Ovary (tissue), 9 donors: ENCODE results near the gene L1CAM. TPM values are rescaled to one million over a fixed set of nuclear protein-coding genes. Genes with fewer than 3 reads are reported as not detected.

Experiments used
- DNase-seq, 5 donors: peaks; one replicate each; pipeline ENCODE4 v3.0.0-alpha.2; 2019 to 2020
- H3K27ac ChIP-seq, 2 donors: fragments of 200-600 bp; one replicate each; pipeline versions ENCODE4 v1.5.1 to v1.8.0; 2019 to 2022
- H3K27me3 ChIP-seq: fragments of 200-600 bp; one replicate; pipeline ENCODE4 v1.8.0; 2022
- H3K36me3 ChIP-seq: fragments of 200-600 bp; sonication (generic); one replicate; pipeline ENCODE4 v1.5.1; 2019
- H3K4me1 ChIP-seq: one replicate; pipeline ENCODE4 v1.8.1; 2013; ENCODE audit warnings: mild to moderate bottlenecking, moderate library complexity; ENCODE audit not compliant: insufficient read depth
- H3K4me3 ChIP-seq: fragments of 200-600 bp; sonication (generic); one replicate; pipeline ENCODE4 v1.5.1; 2017
- H3K9me3 ChIP-seq, 2 donors: fragments of 200-600 bp in 1 of 2; sonication (generic) in 1 of 2; one replicate each; pipeline versions ENCODE4 v1.5.1 to v1.8.1; 2013 to 2019; ENCODE audit warnings: mild to moderate bottlenecking in 1 of 2, moderate library complexity in 1 of 2
- CTCF ChIP-seq, 3 donors: fragments of 450-650 bp in 2 of 3; fragments of 200-600 bp in 1 of 3; IDR thresholded peaks; one replicate each; pipeline versions ENCODE4 v1.5.1 to v1.8.0; 2016 to 2022; ENCODE audit warnings: antibody characterized with exemption in 3 of 3, mild to moderate bottlenecking in 1 of 3
- EP300 ChIP-seq: sonication (generic); formaldehyde crosslinking; IDR thresholded peaks from one replicate; pipeline ENCODE4 v1.6.1; 2017; ENCODE audit warnings: antibody characterized with exemption
- POLR2A ChIP-seq: fragments of 450-650 bp; IDR thresholded peaks from one replicate; pipeline ENCODE4 v1.6.1; 2017; ENCODE audit warnings: antibody characterized with exemption, mild to moderate bottlenecking, moderate library complexity
- WGBS, 3 donors: extraction: QIAGEN DNeasy Blood & Tissue Kit in 1 of 3; methylation state at CpG; one replicate each; pipeline versions ENCODE4 v1.1.5 to v1.1.7; 2013 to 2017; 5-methylcytosine and 5-hydroxymethylcytosine counted together
- intact Hi-C, 4 donors: fragments of 100-400 bp; cut with DNase I; formaldehyde crosslinking; loops; one replicate each; pipeline versions ENCODE4 v1.11.0 to v1.15.1; 2022 to 2023
- polyA plus RNA-seq, 2 donors: library from polyadenylated mRNA; stranded (reverse); fragments of 200-250 nt in 1 of 2; fragments of 350-450 nt in 1 of 2; fragmentation: Illumina TruSeq in 1 of 2; extraction: RNeasy Lipid Tissue Mini Kit (QIAGEN cat#74804) in 1 of 2; gene quantifications; one replicate each; pipeline ENCODE4 v1.2.3, GENCODE V29; 2013 to 2014
- total RNA-seq, 7 donors: library from RNA; depleted of rRNA in 2 of 7; stranded (reverse); fragments of >200 nt in 2 of 7; fragmentation: NEBNext Ultra II Directional in 3 of 7; extraction: Animal tissue kit (Norgen Biotek cat#: 25700) in 3 of 7; gene quantifications; one replicate each; pipeline versions ENCODE4 v1.1.0 to v1.2.4, GENCODE V29; 2016 to 2023
- donor health status: DM: no; HTN: no; CAD: no; lungs with moderate emphysema.
- donor health status: DM: no; HTN: no; CAD: no.
- donor health status: Bipolar disorder and iron deficiency.
- donor health status: DM: yes; HTN: yes; CAD: no.
- donor health status: DM: no; HTN: no; CAD: no.
- donor health status: DM: yes; HTN: yes; CAD: no.

The L1CAM gene
- total and polyA plus RNA-seq, 9 donors: 0.36 to 3.0 (median 0.99) TPM; not detected in 1

DNA sequence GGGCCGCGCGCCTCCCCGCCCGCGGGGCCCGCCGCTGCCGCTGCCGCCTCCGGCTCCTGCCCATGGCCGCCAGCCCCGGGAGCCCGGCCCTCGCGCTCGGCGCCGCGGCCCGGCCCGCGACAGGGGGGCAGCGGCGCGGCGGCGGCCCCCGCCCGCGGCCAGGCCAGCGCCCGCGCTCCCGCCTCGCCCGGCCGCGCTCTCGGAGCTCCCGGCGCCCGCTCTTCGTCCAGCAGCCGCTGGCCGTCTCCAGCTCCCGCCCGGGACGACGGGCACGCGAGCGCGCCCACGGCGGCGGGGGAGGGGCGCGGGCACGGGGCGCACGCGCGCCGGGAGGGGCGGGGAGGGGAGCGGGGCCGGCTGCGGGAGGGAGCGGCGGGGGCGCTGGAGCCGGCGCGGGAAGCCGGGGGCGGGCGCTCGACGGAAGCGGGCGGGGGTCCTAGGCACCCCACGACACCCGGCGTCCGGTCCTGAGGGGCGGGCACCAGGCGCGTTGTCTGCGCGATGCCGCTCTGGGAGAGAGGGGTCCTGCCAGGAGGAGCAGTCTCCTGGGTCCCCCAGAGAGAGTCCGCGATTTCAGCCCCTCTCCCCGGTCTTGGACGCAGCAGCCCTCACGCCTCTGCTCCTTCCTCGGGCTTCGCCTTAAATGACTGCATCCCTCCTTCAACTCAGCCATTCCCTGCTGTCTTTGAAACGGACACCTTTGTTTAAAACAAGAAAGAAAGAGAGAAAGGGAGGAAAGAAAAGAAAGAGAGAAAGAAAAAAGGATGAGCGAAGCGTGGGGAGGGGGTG is 55.1 kb downstream of the L1CAM start:
- intact Hi-C loops: no loop called here
- TF ChIP-seq EP300: no peak
- Histone ChIP-seq H3K36me3 (no peaks in the 10 kb centered on the region), H3K27ac (no peak overlapping the region), H3K4me3 (peak overlapping the region; percentile 10), H3K4me1 (no peaks in the 10 kb centered on the region), H3K27me3 (no peaks in the 10 kb centered on the region), H3K9me3 (no peaks in the 10 kb centered on the region)
- no peak for DNase-seq
- 12 to 22% (median 18%) methylated on average over 20 to 102 of the region's 102 CpGs for WGBS, 3 donors

GRCh38 chrX:153829799-153830639 is 56.0 kb downstream of the L1CAM start, which contains the start of gene PDZD4:
Gene PDZD4 (minus strand): TSS chrX:153830544. CDS start chrX:153830298, 246 bp downstream.
- no peaks in the 10 kb centered on the region for H3K36me3 ChIP-seq
- intact Hi-C loops: no loop called here
- 17 to 29% (median 21%) methylated on average over 66 to 94 of the region's 97 CpGs for WGBS, 3 donors
- TF ChIP-seq CTCF (IDR thresholded peaks at IDR 0.05) (no peak), POLR2A (no peak), EP300 (no peak)
- DNase-seq: no peak
- H3K27me3 ChIP-seq: no peaks in the 10 kb centered on the region
- no peaks in the 10 kb centered on the region for H3K9me3 ChIP-seq
- H3K4me1 ChIP-seq: no peaks in the 10 kb centered on the region
- no peak within 1 kb of the TSS for H3K27ac ChIP-seq
- peak within 1 kb of the TSS; percentile 28 for H3K4me3 ChIP-seq

DNA sequence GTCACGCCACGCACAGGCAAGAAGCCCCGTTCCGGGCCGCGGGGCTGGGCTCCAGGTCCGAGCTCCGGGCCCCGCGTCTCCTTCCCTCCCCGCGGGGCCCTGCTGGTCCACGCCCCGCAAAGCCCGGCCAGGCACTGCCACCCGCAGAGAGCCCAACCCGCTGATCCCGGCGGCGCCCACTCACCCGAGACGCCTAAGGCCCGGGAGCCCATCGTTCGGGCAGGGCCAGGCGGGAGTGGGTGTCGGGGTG is 56.5 kb downstream of the L1CAM start:
- intact Hi-C loops: no loop called here
- no peaks in the 10 kb centered on the region for H3K9me3 ChIP-seq
- H3K4me3 ChIP-seq: peak overlapping the region; percentile 28
- no peak overlapping the region for H3K27ac ChIP-seq
- no peaks in the 10 kb centered on the region for H3K36me3 ChIP-seq
- 22 to 36% (median 24%) methylated on average over 24 to 27 of the region's 27 CpGs for WGBS, 3 donors
- no peak for DNase-seq
- TF ChIP-seq CTCF (IDR thresholded peaks at IDR 0.05): no peak
- no peak for TF ChIP-seq POLR2A
- no peak for TF ChIP-seq EP300
- H3K4me1 ChIP-seq: no peaks in the 10 kb centered on the region
- H3K27me3 ChIP-seq: no peaks in the 10 kb centered on the region

GRCh38 chrX:153828723-153829548 is 57.0 kb downstream of the L1CAM start:
- Histone ChIP-seq H3K27ac (no peak overlapping the region), H3K36me3 (no peaks in the 10 kb centered on the region), H3K27me3 (no peaks in the 10 kb centered on the region), H3K9me3 (no peaks in the 10 kb centered on the region), H3K4me3 (peak overlapping the region; percentile 28), H3K4me1 (no peaks in the 10 kb centered on the region)
- 14 to 24% (median 20%) methylated on average over 49 to 50 of the region's 50 CpGs for WGBS, 3 donors
- TF ChIP-seq EP300: no peak
- no peak for TF ChIP-seq CTCF (IDR thresholded peaks at IDR 0.05)
- no peak for TF ChIP-seq POLR2A
- no peak for DNase-seq
- intact Hi-C loops: no loop called here
